ENCODE measurements around the gene CELF6.
A peak's percentile ranks its signal among the peaks of the same experiment; 100 is the strongest.

CELF6 gene

GRCh38 chr15:72313448-72313840, 6.5 kb downstream of the CELF6 start:
- no peak for TF ChIP-seq CTCF (IDR thresholded peaks at IDR 0.05; ENCODE audit: control insufficient read depth, insufficient read depth, low read depth, low read length, missing control alignments)
- DNase-seq (ENCODE audit: low read depth), result no peak
- H3K4me3 ChIP-seq (ENCODE audit: control insufficient read depth, low read depth, low read length), result no peak overlapping the region

GRCh38 chr15:72312605-72313447, 7.1 kb downstream of the CELF6 start:
- DNase-seq (ENCODE audit: low read depth), result no peak
- peak; percentile 88 for TF ChIP-seq CTCF (IDR thresholded peaks at IDR 0.05; ENCODE audit: control insufficient read depth, insufficient read depth, low read depth, low read length, missing control alignments)

DNA sequence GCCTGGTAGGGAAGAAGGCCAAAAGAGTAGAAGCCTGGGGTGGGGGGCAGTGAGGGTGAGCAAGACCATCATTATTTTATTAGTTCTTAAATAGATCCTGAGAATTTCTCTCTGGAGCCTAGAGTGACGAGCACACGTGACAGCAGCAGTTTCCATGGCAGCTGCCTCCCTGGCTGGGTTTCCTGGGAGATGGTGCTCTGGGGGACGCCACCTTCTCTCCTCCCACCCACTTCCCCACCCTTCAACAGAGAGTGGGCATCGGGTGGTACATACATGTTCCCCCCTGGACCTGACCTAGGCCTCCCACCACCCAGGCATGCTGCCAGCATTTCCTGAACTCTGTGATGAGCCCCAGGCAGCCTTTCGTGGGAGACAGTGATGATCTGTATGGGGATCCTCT, 12.9 kb downstream of the CELF6 start:
- no peak overlapping the region for H3K4me3 ChIP-seq (ENCODE audit: control insufficient read depth, low read depth, low read length)
- TF ChIP-seq CTCF (IDR thresholded peaks at IDR 0.05; ENCODE audit: control insufficient read depth, insufficient read depth, low read depth, low read length, missing control alignments), result no peak
- no peak for DNase-seq (ENCODE audit: low read depth)

More at GRCh38 chr15:72312605-72313447, 7.1 kb downstream of the CELF6 start:
- no peak overlapping the region for H3K4me3 ChIP-seq (ENCODE audit: control insufficient read depth, low read depth, low read length)

GRCh38 chr15:72306211-72306785, 13.7 kb downstream of the CELF6 start:
- TF ChIP-seq CTCF (IDR thresholded peaks at IDR 0.05; ENCODE audit: control insufficient read depth, insufficient read depth, low read depth, low read length, missing control alignments), result no peak
- no peak for DNase-seq (ENCODE audit: low read depth)
- H3K4me3 ChIP-seq (ENCODE audit: control insufficient read depth, low read depth, low read length), result no peak overlapping the region

- no peak overlapping the region for H3K4me3 ChIP-seq (ENCODE audit: control insufficient read depth, low read depth, low read length)
- TF ChIP-seq CTCF (IDR thresholded peaks at IDR 0.05; ENCODE audit: control insufficient read depth, insufficient read depth, low read depth, low read length, missing control alignments), result no peak
- no peak for DNase-seq (ENCODE audit: low read depth)
These were observed 15.4 kb downstream of the CELF6 start for GRCh38 chr15:72304596-72304995.

- no peak for DNase-seq (ENCODE audit: low read depth)
- no peak overlapping the region for H3K4me3 ChIP-seq (ENCODE audit: control insufficient read depth, low read depth, low read length)
- no peak for TF ChIP-seq CTCF (IDR thresholded peaks at IDR 0.05; ENCODE audit: control insufficient read depth, insufficient read depth, low read depth, low read length, missing control alignments)
These were observed 17.0 kb downstream of the CELF6 start for GRCh38 chr15:72302955-72303354.

Measured in AG09309 (cell line).